NT2/D1 (cell line): ENCODE results near the gene KRT82.

Experiments
- DNase-seq: peaks from one replicate; pipeline ENCODE4 v3.0.0-alpha.2; 2011; ENCODE audit warnings: low read depth, low spot score
- H3K27me3 ChIP-seq: 2 replicates; pipeline ENCODE4 v1.6.0; 2011; ENCODE audit warnings: mild to moderate bottlenecking; ENCODE audit not compliant: insufficient read length, insufficient read depth
- H3K36me3 ChIP-seq: 2 replicates; pipeline ENCODE4 v1.6.1; 2011; ENCODE audit warnings: mild to moderate bottlenecking, low read length, mixed read lengths; ENCODE audit not compliant: insufficient read depth, insufficient read length
- H3K4me1 ChIP-seq: 2 replicates; pipeline ENCODE4 v1.5.1; 2011; ENCODE audit not compliant: insufficient read depth, insufficient read length
- H3K4me3 ChIP-seq: 2 replicates; pipeline ENCODE4 v1.5.1; 2011; ENCODE audit warnings: low read depth; ENCODE audit not compliant: insufficient read length
- H3K9ac ChIP-seq: 2 replicates; pipeline ENCODE4 v1.6.0; 2011; ENCODE audit warnings: low read depth; ENCODE audit not compliant: insufficient read length
- H3K9me3 ChIP-seq: 2 replicates; pipeline ENCODE4 v1.5.1; 2011; ENCODE audit warnings: mild to moderate bottlenecking, low read length; ENCODE audit not compliant: insufficient read depth
- SUZ12 ChIP-seq: IDR thresholded peaks from 2 replicates; pipeline ENCODE4 v1.6.1; 2011; ENCODE audit not compliant: insufficient read length, insufficient read depth; ENCODE audit errors: extremely low read depth
- YY1 ChIP-seq: IDR thresholded peaks from 2 replicates; pipeline ENCODE4 v1.6.1; 2011; ENCODE audit not compliant: insufficient read length, insufficient read depth
- ZNF274 ChIP-seq: IDR thresholded peaks from 2 replicates; pipeline ENCODE4 v1.6.1; 2011; ENCODE audit warnings: mild to moderate bottlenecking, low read depth, low read length

The KRT82 gene

DNA sequence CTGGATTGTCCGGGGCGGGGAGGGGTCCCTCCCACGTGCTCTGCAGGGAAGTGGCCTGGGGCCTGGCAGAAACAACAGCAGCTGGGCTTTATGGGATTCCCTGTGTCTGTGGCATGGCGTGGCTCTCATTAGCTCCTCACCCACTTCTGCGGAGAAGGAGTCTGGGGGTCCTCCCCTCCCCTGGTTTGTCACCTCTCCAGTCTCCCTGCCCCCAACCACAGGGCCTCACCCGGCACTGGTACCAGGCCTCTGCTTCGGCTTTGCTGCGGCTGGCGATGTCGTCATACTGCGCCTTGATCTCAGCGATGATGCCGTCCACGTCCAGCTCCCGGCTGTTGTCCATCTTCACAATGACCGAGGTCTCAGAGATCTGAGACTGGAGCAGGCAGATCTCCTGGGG lies 6.4 kb downstream of the KRT82 start:
- Histone ChIP-seq H3K4me1 (peaks cover 2% of the 10 kb centered on the region), H3K27me3 (no peaks in the 10 kb centered on the region), H3K4me3 (no peak overlapping the region), H3K36me3 (no peaks in the 10 kb centered on the region), H3K9me3 (no peaks in the 10 kb centered on the region), H3K9ac (no peak overlapping the region)
- no peak for DNase-seq
- no peak for TF ChIP-seq SUZ12
- TF ChIP-seq YY1, result no peak
- no peak for TF ChIP-seq ZNF274

DNA sequence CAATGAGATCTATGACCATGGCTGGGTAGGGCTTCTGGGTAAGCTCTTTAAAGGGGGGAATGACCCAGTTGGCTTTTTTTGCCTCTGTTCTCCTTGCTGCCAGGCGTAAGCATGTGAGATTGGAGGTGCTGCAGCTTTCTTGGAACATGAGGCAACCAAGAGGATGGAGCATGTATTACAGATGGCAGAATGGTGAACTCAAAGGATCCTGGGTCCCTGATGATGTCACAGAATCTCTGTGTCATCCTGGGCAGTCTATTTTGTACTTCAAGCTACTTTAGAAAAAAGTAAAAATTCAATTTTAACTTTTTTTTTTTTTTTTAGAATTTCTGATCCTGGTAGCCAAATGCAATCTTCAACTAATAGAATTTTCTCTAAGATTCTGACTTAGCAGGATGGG lies 8.0 kb downstream of the KRT82 start:
- TF ChIP-seq ZNF274 (no peak), SUZ12 (no peak), YY1 (no peak)
- Histone ChIP-seq H3K36me3 (no peaks in the 10 kb centered on the region), H3K9me3 (no peaks in the 10 kb centered on the region), H3K9ac (no peak overlapping the region), H3K4me1 (peaks cover 2% of the 10 kb centered on the region), H3K4me3 (no peak overlapping the region), H3K27me3 (no peaks in the 10 kb centered on the region)
- no peak for DNase-seq

DNA sequence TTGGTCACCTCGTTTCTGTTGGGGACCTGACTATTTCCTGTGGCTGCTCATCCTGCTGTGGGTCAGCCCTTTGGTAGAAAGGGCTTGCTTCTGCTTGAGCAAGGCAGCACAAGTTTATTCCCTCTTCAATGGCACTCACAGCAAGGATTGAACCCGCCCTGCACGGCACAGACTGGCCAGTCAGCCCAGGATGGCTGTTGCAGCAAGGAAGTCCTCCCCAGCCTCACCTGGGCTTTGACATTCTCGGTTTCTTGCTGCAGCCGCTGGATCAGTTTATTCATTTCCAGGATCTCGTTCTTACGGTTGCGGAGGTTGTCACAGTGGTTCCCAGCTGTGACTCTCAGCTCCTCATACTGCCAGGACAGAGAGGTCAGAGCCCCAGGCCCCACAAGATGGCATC lies 9.5 kb downstream of the KRT82 start:
- no peak for DNase-seq
- H3K27me3 ChIP-seq, result no peaks in the 10 kb centered on the region
- TF ChIP-seq YY1 (no peak), SUZ12 (no peak), ZNF274 (no peak)
- H3K4me1 ChIP-seq, result peaks cover 2% of the 10 kb centered on the region
- no peak overlapping the region for H3K9ac ChIP-seq
- no peak overlapping the region for H3K4me3 ChIP-seq
- H3K36me3 ChIP-seq, result no peaks in the 10 kb centered on the region
- no peaks in the 10 kb centered on the region for H3K9me3 ChIP-seq

DNA sequence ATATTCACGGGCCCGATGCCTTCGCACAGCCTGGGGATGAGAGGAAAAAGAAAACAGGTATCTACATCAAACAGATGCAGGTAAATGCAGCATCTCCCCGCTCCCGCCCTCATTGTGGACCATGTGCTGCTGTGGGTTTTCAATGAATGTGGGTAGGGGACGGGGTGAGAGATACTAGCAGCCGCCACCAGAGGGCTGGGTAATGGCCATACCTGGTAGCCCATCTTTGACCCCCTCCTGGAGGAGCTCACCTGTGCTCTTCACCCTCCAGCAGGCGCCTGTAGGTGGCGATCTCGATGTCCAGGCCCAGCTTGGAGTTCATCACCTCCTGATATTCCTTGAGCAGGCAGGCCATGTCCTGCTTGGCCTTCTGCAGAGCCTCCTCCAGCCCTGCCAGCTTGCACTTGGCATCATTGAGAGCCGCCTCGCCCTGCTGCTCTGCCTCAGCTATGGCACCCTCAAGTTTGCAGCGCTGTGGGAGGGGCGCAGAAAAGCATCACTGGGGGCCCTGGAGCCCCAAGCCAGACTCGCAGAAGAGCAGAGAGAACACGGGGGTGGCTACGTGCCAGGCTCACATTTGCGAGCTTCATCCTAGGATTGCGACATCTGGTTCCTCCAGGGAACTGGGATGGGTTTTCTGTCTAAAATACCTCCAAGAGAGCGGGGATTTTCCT lies 10.2 kb downstream of the KRT82 start:
- Histone ChIP-seq H3K4me1 (peaks cover 2% of the 10 kb centered on the region), H3K27me3 (no peaks in the 10 kb centered on the region), H3K36me3 (no peaks in the 10 kb centered on the region), H3K4me3 (no peak overlapping the region), H3K9ac (no peak overlapping the region), H3K9me3 (no peaks in the 10 kb centered on the region)
- DNase-seq, result peak; percentile 47
- TF ChIP-seq SUZ12 (no peak), ZNF274 (no peak), YY1 (no peak)

DNA sequence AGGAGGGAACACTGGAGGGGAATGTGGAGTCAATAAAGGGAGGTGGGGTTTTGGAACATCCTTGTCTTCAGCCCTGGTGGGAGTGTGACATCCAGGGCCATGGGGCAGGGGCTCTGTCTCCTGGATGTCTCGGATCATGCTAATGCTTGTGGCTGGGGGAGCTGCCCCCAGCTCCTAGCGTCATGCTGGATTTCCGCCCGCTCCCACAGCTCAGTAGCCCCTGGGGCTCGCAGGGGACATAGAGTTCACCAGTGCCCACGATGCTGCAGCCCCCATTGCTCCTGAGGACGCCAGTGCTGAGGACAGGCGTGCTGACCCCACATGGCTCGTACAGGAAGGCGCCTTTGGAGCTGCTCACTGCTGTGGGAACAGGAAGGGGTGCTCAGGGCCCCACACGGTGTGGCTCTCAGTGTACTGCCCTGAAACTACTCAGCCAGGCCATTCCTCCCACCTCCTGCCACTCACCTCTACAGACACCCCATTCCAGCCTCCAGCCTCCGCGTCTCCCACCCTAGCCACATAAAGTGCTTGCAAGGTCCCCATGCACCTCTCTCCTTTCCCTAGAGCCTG lies 11.2 kb downstream of the KRT82 start:
- Histone ChIP-seq H3K36me3 (no peaks in the 10 kb centered on the region), H3K4me1 (peaks cover 8% of the 10 kb centered on the region), H3K9ac (no peak overlapping the region), H3K27me3 (no peaks in the 10 kb centered on the region), H3K9me3 (no peaks in the 10 kb centered on the region), H3K4me3 (no peak overlapping the region)
- TF ChIP-seq ZNF274, result no peak
- no peak for TF ChIP-seq SUZ12
- TF ChIP-seq YY1, result no peak
- no peak for DNase-seq

DNA sequence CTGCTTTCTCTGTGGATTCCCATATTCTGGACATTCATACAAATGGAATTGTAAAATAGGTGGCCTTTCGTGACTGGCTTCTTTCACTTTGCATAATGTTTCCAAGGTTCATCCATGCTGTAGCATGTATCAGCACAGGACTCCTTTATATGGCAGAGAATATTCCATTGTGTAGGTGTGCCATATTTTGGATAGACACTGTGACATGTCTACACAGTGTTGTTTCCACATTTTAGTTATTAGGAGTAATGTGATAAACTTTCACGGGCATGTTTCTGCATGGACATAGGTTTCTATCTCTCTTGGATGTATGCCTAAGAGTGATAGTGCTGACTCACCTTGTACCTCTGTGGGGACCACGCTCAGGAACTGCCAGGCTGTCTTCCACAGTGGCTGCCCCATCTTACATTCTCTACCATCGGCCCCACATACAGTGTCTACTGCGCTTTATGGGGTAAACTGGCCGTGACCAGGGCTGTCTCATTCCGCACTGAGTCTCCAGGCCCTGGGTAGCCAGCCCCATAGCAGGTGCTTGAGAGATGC lies 13.6 kb downstream of the KRT82 start:
- H3K4me3 ChIP-seq, result no peak overlapping the region
- H3K9me3 ChIP-seq, result no peaks in the 10 kb centered on the region
- DNase-seq, result no peak
- H3K9ac ChIP-seq, result no peak overlapping the region
- H3K36me3 ChIP-seq, result no peaks in the 10 kb centered on the region
- no peaks in the 10 kb centered on the region for H3K27me3 ChIP-seq
- TF ChIP-seq ZNF274 (no peak), YY1 (no peak), SUZ12 (no peak)
- H3K4me1 ChIP-seq, result peaks cover 10% of the 10 kb centered on the region

DNA sequence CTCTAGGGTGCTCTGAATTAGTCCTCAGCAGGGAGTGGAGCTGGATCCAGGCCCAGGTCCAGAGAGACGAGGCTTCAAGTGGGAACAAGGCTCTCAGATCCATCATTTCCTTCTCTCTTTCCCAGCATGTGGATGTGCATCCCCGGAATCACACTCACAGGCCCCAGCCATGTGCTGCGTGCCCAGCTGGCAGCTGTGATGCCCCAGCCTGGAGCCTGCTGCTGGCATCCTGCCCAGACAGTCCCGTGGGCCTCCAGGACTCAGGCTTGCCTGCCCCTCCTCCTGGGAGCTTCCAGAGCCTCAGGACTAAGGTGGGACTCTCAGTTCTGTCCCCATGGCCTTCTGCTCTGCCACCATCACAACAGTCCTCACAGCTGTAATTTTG lies 14.5 kb downstream of the KRT82 start:
- peaks cover 10% of the 10 kb centered on the region for H3K4me1 ChIP-seq
- TF ChIP-seq ZNF274, result no peak
- no peak for TF ChIP-seq SUZ12
- TF ChIP-seq YY1, result no peak
- no peak overlapping the region for H3K4me3 ChIP-seq
- no peak for DNase-seq
- H3K27me3 ChIP-seq, result no peaks in the 10 kb centered on the region
- H3K9me3 ChIP-seq, result no peaks in the 10 kb centered on the region
- H3K36me3 ChIP-seq, result no peaks in the 10 kb centered on the region
- H3K9ac ChIP-seq, result peak overlapping the region; percentile 5
